AG10803 (cell line): ENCODE results near the gene KCNJ10.
A peak's percentile ranks its signal among the peaks of the same experiment; 100 is the strongest.
"Not testable (repeated sequence)": the region's sequence is repeated elsewhere in the genome, so short reads cannot be mapped to it uniquely, and the experiment has no call there.

Experiments used
- DNase-seq: peaks from one replicate; pipeline ENCODE4 v3.0.0; 2010; ENCODE audit warnings: low read depth
- H3K4me3 ChIP-seq: 2 replicates; pipeline ENCODE4 v1.5.1; 2011; ENCODE audit warnings: mild to moderate bottlenecking, low read length, control low read depth
- TF ChIP-seq, protein P1 (sequence below): conservative IDR thresholded peaks from 2 replicates; pipeline ENCODE4 v1.5.1; 2011; ENCODE audit warnings: mild to moderate bottlenecking, low read length, control low read depth, inconsistent platforms

Gene KCNJ10

DNA sequence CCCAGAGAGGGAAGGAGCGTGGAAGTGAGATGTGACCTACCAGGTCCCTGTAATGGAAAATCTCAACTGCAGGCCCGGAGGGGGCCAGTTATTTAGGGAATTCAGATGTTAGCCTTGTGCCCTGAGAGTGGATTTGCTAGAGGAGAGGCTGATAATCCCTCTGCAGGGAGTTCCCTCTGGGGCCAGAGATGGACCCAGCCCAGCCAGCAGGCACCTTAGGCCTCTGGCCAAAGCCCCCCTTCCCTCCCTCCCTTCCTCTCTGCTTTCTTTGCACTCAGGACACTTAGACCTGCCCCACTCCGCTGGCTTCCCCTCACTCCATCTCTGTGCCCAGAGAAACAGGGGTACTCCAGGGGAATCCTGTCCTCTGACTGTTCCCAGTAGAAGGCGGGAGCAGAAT is 44.1 kb upstream of the KCNJ10 start:
- no peak for DNase-seq
- H3K4me3 ChIP-seq, result no peak overlapping the region
- TF ChIP-seq, protein P1, sequence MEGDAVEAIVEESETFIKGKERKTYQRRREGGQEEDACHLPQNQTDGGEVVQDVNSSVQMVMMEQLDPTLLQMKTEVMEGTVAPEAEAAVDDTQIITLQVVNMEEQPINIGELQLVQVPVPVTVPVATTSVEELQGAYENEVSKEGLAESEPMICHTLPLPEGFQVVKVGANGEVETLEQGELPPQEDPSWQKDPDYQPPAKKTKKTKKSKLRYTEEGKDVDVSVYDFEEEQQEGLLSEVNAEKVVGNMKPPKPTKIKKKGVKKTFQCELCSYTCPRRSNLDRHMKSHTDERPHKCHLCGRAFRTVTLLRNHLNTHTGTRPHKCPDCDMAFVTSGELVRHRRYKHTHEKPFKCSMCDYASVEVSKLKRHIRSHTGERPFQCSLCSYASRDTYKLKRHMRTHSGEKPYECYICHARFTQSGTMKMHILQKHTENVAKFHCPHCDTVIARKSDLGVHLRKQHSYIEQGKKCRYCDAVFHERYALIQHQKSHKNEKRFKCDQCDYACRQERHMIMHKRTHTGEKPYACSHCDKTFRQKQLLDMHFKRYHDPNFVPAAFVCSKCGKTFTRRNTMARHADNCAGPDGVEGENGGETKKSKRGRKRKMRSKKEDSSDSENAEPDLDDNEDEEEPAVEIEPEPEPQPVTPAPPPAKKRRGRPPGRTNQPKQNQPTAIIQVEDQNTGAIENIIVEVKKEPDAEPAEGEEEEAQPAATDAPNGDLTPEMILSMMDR, result no peak

DNA sequence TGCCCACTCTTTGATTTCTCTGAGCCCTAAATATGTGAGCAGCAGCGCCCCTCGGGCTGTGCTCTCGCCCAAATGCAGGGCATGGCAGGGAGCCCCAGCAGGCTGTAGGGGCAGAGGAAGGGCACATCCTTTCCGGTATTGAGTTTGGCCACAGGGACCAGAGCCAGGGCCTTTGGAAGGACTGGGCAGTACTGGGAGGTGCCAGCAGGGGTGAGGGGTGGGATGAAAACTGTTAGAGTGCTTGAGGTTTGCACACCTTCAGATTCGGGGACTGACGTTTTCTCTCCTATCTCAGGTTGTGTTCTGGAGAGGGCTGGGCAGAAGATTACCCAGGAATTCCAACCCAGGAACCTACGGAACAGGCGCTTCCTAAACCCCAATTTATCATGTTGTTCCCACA is 43.4 kb upstream of the KCNJ10 start:
- DNase-seq, result no peak
- TF ChIP-seq, protein P1, result no peak
- H3K4me3 ChIP-seq, result no peak overlapping the region

GRCh38 chr1:160112357-160112756 is 42.4 kb upstream of the KCNJ10 start:
- no peak overlapping the region for H3K4me3 ChIP-seq
- peak; percentile 29 for DNase-seq
- TF ChIP-seq, protein P1, result no peak

GRCh38 chr1:160111462-160111861 is 41.5 kb upstream of the KCNJ10 start:
- not testable (repeated sequence) for H3K4me3 ChIP-seq, DNase-seq

GRCh38 chr1:160109686-160110085 is 39.7 kb upstream of the KCNJ10 start:
- no peak for DNase-seq
- TF ChIP-seq, protein P1, result no peak
- H3K4me3 ChIP-seq, result no peak overlapping the region

DNA sequence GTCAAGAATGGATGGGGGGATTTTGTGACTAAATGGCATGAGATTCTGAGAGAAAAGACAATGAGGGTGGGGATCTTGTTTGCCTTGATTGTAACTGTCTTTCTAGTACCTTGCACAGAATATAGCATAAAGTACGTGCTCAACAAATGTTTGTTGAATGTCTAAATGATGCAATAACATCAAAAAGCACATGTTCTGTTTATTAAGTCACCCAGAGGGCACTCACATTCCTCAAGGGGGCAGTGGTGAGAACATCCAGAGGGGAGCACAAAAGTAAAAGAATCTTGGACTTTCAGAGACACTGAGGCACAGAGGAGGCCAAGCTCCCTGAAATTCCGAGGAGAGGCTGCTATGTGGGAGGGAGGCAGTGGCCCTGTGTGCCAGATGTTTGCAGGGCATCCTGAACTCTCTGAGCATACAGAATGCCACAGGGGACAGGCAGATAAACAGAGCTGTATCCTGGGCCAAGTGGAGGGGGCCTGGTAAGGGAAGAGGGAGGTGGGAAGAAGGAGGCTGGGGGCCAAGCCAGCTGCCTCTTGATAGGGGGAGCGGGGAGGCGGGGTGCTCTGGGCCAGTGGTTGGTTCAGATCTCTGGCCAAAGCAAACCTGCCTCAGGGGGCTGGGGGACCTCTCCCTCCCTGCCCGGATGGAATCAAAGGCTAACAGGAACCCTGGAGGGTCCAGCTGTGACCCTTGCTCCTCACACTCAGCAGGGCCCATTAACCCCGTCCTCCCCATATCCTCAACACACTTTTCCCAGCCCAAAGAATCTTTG is 39.1 kb upstream of the KCNJ10 start:
- H3K4me3 ChIP-seq, result no peak overlapping the region
- DNase-seq, result peak; percentile 66
- TF ChIP-seq, protein P1, result peak; percentile 68

GRCh38 chr1:160107512-160107911 is 37.6 kb upstream of the KCNJ10 start:
- no peak for DNase-seq
- no peak overlapping the region for H3K4me3 ChIP-seq
- TF ChIP-seq, protein P1, result no peak

GRCh38 chr1:160105155-160105554 is 35.2 kb upstream of the KCNJ10 start:
- DNase-seq, result no peak
- TF ChIP-seq, protein P1, result no peak
- no peak overlapping the region for H3K4me3 ChIP-seq
